KMS-11 (cell line): Measurements from ENCODE around the gene CLDN24.

Experiments
- H2AFZ ChIP-seq: fragments of 200-600 bp; sonication (generic); 2 replicates; pipeline ENCODE4 v1.6.1; 2016; ENCODE audit warnings: antibody characterized with exemption, mixed run types, low read depth
- H3K27ac ChIP-seq: fragments of 200-600 bp; sonication (generic); 2 replicates; pipeline ENCODE4 v1.6.1; 2016; ENCODE audit warnings: mild to moderate bottlenecking, mixed run types
- H3K27me3 ChIP-seq: fragments of 200-600 bp; sonication (generic); 2 replicates; pipeline ENCODE4 v1.6.1; 2017; ENCODE audit warnings: mild to moderate bottlenecking, low read depth, mixed run types, moderate library complexity; ENCODE audit not compliant: insufficient read depth
- H3K36me3 ChIP-seq: fragments of 200-600 bp; sonication (generic); 2 replicates; pipeline ENCODE4 v1.6.1; 2017; ENCODE audit warnings: mild to moderate bottlenecking, mixed run types; ENCODE audit not compliant: insufficient read depth
- H3K4me1 ChIP-seq: fragments of 200-600 bp; sonication (generic); 2 replicates; pipeline ENCODE4 v1.6.1; 2016; ENCODE audit warnings: mild to moderate bottlenecking, low read depth, mixed run types; ENCODE audit not compliant: poor library complexity, severe bottlenecking
- H3K4me2 ChIP-seq: fragments of 200-600 bp; sonication (generic); 2 replicates; pipeline ENCODE4 v1.7.0; 2016; ENCODE audit warnings: mild to moderate bottlenecking, mixed run types
- H3K4me3 ChIP-seq: fragments of 200-600 bp; sonication (generic); IDR thresholded peaks from 2 replicates; pipeline ENCODE4 v1.6.1; 2017; ENCODE audit warnings: low read depth, low read length, mixed read lengths; ENCODE audit not compliant: insufficient read depth
- H3K79me2 ChIP-seq: fragments of 200-600 bp; sonication (generic); 2 replicates; pipeline ENCODE4 v1.6.1; 2016; ENCODE audit warnings: low read depth, mixed run types; ENCODE audit not compliant: insufficient read depth
- H3K9ac ChIP-seq: fragments of 200-600 bp; sonication (generic); 2 replicates; pipeline ENCODE4 v1.6.1; 2016; ENCODE audit warnings: mild to moderate bottlenecking, mixed run types
- H4K20me1 ChIP-seq: fragments of 200-600 bp; sonication (generic); 2 replicates; pipeline ENCODE4 v1.6.1; 2016; ENCODE audit warnings: mild to moderate bottlenecking, mixed run types; ENCODE audit not compliant: insufficient read depth
- TF ChIP-seq, protein P1 (sequence below): fragments of 200-600 bp; sonication (generic); conservative IDR thresholded peaks from 2 replicates; pipeline ENCODE4 v1.6.1; 2017; ENCODE audit warnings: low read depth, mild to moderate bottlenecking, antibody characterized with exemption, low read length, moderate library complexity, mixed read lengths

Gene CLDN24

DNA sequence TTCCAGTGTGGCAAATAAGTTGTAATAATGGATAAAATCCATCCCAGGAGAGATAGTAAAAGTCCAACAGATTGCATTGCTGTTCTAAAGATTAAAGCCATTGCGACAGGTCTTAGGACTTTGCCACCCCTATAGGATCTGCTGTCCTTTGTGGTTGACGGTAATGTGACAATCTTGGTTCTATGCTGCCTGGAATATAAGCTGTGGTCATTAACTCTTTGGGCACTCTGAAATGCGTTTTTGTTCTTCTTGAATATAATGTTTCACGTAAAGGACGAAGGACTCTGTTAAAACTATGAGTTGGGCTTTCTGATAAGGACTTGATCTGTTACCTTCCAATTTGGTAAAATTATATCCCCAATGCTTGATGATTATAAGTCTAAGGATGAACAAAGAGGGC lies at the start of gene CLDN24:
Gene CLDN24, minus strand, starts transcription at position 101 of the 400 bp plus-strand sequence. Its CDS starts 0 bp downstream, at position 101.
- no peak within 1 kb of the TSS for H3K4me2 ChIP-seq
- no peaks in the 10 kb centered on the region for H3K79me2 ChIP-seq
- H3K27ac ChIP-seq: no peak within 1 kb of the TSS
- H4K20me1 ChIP-seq: no peaks in the 10 kb centered on the region
- no peak within 1 kb of the TSS for H3K9ac ChIP-seq
- H3K4me1 ChIP-seq: no peaks in the 10 kb centered on the region
- no peaks in the 10 kb centered on the region for H3K27me3 ChIP-seq
- H3K4me3 ChIP-seq: no peak within 1 kb of the TSS
- H3K36me3 ChIP-seq: no peaks in the 10 kb centered on the region
- TF ChIP-seq, protein P1, sequence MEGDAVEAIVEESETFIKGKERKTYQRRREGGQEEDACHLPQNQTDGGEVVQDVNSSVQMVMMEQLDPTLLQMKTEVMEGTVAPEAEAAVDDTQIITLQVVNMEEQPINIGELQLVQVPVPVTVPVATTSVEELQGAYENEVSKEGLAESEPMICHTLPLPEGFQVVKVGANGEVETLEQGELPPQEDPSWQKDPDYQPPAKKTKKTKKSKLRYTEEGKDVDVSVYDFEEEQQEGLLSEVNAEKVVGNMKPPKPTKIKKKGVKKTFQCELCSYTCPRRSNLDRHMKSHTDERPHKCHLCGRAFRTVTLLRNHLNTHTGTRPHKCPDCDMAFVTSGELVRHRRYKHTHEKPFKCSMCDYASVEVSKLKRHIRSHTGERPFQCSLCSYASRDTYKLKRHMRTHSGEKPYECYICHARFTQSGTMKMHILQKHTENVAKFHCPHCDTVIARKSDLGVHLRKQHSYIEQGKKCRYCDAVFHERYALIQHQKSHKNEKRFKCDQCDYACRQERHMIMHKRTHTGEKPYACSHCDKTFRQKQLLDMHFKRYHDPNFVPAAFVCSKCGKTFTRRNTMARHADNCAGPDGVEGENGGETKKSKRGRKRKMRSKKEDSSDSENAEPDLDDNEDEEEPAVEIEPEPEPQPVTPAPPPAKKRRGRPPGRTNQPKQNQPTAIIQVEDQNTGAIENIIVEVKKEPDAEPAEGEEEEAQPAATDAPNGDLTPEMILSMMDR: no peak
- H2AFZ ChIP-seq: no peak within 1 kb of the TSS

DNA sequence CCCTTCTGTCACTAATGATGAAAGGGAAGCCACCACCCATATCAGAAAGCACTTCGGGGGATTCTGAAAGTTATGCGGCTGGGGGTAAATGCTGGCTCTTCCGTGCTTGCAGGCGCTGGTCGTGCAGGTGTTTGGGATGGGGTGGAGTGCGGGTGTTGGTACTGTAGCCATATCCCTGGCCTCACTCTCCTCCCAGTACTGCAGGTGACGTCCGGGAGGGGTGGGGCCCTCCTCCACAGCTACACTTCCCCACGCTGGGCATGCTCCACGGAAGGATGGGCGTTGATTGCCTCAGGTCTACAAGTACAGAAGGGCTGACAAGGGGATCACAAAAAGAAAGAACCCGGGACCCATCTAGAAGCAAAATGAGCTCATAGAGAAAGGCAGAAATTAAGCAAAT lies 48.6 kb upstream of the CLDN24 start:
- H3K79me2 ChIP-seq: no peaks in the 10 kb centered on the region
- H3K27ac ChIP-seq: no peak overlapping the region
- H3K4me1 ChIP-seq: no peaks in the 10 kb centered on the region
- TF ChIP-seq, protein P1: no peak
- H4K20me1 ChIP-seq: no peaks in the 10 kb centered on the region
- no peak overlapping the region for H2AFZ ChIP-seq
- no peak overlapping the region for H3K9ac ChIP-seq
- H3K27me3 ChIP-seq: no peaks in the 10 kb centered on the region
- H3K4me3 ChIP-seq: no peak overlapping the region
- no peak overlapping the region for H3K4me2 ChIP-seq
- no peaks in the 10 kb centered on the region for H3K36me3 ChIP-seq

DNA sequence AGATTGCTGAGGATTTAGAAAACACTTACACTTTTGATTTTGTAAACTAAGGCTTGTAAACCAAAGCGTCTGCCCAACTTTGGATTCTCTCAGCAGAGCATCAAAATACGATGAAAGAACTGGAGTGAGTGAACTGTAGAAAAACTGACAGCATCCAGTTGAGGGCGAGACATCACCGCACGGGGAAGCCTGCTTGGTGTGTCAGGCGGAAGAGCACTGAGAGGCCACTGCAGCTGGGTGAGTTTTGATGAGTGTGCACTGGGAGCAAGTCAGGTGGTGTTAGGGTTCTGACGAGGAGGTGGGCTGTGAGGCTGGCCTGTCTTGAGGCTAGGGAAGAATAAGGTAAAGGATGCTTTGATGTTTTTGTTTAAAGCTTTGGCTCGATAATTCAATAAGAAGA lies 46.8 kb upstream of the CLDN24 start:
- no peak overlapping the region for H2AFZ ChIP-seq
- H4K20me1 ChIP-seq: no peaks in the 10 kb centered on the region
- no peak overlapping the region for H3K4me2 ChIP-seq
- H3K9ac ChIP-seq: no peak overlapping the region
- no peaks in the 10 kb centered on the region for H3K27me3 ChIP-seq
- H3K4me1 ChIP-seq: no peaks in the 10 kb centered on the region
- no peak overlapping the region for H3K27ac ChIP-seq
- TF ChIP-seq, protein P1: no peak
- no peak overlapping the region for H3K4me3 ChIP-seq
- H3K36me3 ChIP-seq: no peaks in the 10 kb centered on the region
- H3K79me2 ChIP-seq: no peaks in the 10 kb centered on the region

DNA sequence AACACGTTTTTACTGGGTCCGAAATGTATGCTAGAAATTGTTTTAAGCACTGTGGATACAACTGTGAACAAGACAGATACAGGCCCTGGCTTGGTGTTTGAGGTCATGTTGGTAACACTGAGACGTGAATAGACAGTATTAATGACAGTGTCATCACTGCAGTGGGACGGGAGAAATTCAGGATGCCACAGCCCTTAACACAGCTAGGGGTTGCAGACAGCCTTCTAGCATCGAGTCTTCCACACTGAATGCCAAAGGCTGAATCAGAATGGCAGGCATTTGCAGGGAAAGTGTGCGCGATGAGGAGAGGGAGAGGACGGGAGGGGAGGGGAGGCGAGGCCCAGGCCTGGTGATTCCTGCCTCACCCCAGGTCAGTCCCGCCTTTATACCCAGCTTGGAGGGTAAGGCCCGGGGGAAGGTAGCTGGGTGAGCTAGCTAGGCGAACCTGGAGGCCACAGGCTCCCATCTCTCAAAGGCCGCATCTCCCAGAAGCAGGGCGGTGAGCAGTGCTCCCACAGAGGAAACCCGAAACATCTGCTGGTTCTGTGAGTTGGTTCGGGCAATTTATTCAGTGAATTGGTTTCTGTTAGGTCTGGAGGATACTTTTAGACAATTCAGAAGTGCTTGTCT lies 44.1 kb upstream of the CLDN24 start:
- TF ChIP-seq, protein P1: no peak
- H3K4me2 ChIP-seq: no peak overlapping the region
- no peak overlapping the region for H3K9ac ChIP-seq
- H3K27me3 ChIP-seq: no peaks in the 10 kb centered on the region
- no peak overlapping the region for H2AFZ ChIP-seq
- H3K79me2 ChIP-seq: no peaks in the 10 kb centered on the region
- H3K4me3 ChIP-seq: no peak overlapping the region
- H4K20me1 ChIP-seq: no peaks in the 10 kb centered on the region
- H3K4me1 ChIP-seq: no peaks in the 10 kb centered on the region
- H3K27ac ChIP-seq: no peak overlapping the region
- H3K36me3 ChIP-seq: no peaks in the 10 kb centered on the region
